Measurements from ENCODE around the gene HSD17B1.
"Not testable (repeated sequence)": the region's sequence is repeated elsewhere in the genome, so short reads cannot be mapped to it uniquely, and the experiment has no call there.

The HSD17B1 gene

DNA sequence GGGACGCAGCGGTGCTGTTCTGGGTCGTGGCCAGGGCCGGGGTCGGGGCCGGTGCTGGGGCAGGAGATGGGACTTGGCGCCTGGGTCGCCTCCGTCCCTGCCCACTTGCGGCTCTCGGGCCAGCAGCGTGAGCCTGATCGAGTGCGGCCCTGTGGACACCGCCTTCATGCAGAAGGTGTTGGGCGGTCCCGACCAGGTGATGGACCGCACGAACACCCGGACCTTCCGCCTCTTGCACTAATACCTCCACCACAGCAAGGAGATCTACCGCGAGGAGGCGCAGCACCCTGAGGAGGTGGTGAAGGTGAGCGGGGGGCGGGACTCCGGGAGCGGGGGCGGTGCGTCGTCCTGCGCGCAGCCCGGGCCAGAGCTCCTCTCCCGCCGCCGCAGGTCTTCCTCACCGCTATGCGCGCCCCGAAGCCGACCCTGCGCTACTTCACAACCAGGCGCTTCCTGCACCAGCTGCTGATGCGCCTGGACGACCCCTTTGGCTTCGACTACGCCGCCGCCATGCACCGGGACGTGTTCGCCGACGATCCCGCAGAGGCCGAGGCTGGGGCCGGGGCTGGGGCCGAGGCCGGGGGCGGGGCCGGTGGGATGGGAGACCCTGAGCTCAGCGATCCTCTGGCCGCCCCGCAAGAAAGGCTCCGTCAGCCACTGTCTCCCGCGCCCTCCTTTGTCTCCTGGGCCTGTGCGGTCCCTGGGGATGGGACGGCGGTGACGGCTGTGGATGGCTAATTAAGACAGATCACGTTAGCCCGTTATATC is 4.5 kb upstream of the HSD17B1 start:
- peak; percentile 68 for DNase-seq

GRCh38 chr17:42548993-42549755 is 3.5 kb upstream of the HSD17B1 start:
- no peak for DNase-seq

DNA sequence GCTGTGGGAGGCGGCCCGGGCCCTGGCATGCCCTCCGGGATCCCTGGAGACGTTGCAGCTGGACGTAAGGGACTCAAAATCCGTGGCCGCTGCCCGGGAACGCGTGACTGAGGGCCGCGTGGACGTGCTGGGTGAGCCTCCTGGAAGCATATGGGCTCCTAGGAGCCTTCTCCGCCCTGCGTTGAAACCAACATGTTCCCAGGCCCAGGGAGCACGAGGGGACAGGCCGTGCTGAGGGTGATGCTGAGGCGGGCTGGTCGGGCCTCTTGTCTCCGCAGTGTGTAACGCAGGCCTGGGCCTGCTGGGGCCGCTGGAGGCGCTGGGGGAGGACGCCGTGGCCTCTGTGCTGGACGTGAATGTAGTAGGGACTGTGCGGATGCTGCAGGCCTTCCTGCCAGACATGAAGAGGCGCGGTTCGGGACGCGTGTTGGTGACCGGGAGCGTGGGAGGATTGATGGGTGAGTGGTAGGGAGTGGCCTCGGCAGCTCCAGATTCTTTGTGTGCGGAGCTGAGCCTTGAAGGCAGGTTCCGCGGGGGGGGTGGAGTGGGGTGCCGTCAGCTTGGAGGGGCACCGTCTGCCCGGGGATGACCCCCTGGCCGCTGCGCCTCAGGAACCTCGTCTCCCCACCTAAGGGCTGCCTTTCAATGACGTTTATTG is 567 bp downstream of the HSD17B1 start:
- no peak for DNase-seq

- DNase-seq: no peak
Measured at GRCh38 chr17:42553866-42554249, 1.1 kb downstream of the HSD17B1 start.

DNA sequence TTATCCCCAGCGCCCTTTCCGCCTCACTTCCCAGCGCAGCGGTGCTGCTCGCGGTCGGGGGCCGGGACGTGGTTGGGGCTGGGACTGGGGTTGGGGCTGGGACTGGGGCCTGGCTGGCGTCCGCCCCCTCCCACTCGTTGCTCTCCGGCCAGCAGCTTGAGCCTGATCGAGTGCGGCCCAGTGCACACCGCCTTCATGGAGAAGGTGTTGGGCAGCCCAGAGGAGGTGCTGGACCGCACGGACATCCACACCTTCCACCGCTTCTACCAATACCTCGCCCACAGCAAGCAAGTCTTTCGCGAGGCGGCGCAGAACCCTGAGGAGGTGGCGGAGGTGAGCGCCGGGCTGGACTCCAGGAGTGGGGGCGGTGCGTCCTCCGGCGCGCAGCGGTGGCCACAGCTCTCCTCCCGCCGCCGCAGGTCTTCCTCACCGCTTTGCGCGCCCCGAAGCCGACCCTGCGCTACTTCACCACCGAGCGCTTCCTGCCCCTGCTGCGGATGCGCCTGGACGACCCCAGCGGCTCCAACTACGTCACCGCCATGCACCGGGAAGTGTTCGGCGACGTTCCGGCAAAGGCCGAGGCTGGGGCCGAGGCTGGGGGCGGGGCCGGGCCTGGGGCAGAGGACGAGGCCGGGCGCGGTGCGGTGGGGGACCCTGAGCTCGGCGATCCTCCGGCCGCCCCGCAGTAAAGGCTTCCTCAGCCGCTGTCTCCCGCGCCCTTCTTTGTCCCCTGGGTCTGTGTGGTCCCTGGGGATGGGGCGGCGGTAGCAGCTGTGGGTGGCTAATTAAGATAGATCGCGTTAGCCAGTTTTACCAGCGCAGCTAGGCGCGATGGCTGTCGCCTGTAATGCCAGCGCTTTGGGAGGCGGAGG is 1.8 kb downstream of the HSD17B1 start:
- DNase-seq: peak; percentile 66

DNA sequence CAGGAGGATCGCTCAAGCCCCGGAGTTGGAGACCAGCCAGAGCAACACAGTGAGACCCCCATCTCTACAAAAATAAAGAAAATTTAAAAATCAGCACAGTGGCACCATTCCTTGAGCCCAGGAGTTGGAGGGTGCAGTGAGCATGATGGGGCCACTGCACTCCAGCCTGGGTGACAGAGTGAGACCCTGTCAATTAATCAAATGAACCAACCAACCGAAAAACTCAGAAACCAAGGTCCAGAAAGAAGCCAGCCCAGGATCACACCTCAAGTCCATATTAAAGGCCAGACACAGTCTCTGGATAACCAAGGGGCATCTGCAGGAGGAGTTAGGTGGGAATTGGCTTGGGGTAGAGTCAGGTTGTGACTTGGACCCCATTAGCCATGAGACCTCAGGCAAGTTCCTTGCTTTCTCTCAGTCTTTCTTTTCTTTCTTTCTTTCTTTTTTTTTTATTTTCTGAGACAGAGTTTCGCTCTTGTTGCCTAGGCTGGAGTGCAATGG is 2.4 kb downstream of the HSD17B1 start:
- DNase-seq: no peak

- not testable (repeated sequence) for DNase-seq
Measured at GRCh38 chr17:42555961-42556617, 3.4 kb downstream of the HSD17B1 start.

DNA sequence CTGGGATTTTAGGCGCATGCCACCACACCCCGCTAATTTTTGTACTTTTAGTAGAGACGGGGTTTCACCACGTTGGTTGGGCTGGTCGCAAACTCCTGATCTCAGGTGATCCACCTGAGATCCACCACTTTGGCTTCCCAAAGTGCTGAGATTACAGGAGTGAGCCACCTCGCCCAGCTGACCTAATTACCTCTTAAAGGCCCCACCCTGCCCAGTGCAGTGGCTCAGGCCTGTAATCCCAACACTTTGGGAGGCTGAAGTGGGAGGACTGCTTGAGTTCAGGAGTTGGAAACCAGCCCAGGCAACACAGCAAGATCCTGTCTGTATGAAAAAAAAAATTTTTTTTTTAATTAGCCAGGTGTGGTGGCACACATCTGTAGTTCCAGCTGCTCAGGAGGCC is 6.4 kb downstream of the HSD17B1 start:
- no peak for DNase-seq

DNA sequence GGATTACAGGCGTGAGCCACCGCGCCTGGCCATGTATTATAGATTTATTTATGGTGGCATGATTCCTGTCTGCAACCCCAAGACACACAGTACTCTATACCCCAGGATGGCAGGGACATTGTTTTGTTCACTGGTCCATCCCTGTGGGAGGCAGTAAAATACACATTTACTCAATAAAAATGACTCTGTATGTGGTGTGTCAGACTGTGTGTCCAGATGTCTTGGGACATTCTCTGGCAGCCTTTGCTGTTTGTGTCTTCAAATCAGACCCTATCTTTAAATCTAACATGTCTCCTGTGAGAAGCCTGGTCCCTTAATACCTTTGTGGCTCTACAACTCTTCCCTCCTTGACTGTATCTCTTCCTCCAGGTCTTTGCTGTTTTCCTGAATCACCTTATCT is 7.5 kb downstream of the HSD17B1 start:
- no peak for DNase-seq

DNA sequence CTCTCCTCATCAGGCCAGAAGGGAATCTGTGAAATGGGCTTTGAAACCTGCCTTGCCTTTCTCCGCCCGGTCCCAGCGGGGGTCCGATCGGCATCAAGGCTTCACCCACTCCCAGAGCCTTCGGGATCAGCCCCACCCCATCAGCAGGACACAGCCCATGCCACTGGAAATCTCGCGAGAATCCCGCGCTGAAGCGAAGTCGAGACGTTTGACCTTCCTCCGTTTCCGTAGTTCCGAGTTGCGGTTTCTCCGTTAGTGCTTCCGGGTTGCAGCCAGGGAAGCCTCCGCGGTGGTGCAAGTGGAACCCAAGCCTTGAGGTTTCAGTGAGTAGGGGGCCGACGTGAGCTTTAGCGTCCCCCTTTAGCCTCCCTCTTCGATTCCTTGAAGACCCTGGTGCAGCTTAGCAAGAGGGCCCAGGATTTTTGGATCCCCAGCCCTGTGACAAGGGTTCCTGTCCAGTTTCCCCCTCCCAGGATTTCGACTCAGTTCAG is 9.2 kb downstream of the HSD17B1 start, which contains the start of gene COASY:
Gene COASY (plus strand): TSS at position 252 of the 491 bp plus-strand sequence. CDS start 475 bp downstream, outside the sequence.
- peak; percentile 86 for DNase-seq

DNA sequence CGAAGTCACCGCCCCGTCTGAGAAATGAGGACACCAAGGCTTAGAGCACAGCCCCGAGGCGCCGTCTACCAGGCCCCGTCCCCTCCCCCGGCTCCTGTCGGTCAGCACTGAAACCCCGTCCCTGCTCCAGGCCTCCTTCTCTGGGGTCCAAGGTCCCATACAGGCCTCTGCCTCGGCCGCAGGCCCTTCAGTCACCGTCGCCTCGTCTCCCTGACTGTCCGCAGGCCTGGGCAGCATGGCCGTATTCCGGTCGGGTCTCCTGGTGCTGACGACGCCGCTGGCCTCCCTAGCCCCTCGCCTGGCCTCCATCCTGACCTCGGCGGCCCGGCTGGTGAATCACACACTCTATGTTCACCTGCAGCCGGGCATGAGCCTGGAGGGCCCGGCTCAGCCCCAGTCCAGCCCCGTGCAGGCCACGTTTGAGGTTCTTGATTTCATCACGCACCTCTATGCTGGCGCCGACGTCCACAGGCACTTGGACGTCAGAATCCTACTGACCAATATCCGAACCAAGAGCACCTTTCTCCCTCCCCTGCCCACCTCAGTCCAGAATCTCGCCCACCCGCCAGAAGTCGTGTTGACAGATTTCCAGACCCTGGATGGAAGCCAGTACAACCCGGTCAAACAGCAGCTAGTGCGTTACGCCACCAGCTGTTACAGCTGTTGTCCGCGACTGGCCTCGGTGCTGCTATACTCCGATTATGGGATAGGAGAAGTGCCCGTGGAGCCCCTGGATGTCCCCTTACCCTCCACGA is 9.8 kb downstream of the HSD17B1 start:
- DNase-seq: no peak

DNA sequence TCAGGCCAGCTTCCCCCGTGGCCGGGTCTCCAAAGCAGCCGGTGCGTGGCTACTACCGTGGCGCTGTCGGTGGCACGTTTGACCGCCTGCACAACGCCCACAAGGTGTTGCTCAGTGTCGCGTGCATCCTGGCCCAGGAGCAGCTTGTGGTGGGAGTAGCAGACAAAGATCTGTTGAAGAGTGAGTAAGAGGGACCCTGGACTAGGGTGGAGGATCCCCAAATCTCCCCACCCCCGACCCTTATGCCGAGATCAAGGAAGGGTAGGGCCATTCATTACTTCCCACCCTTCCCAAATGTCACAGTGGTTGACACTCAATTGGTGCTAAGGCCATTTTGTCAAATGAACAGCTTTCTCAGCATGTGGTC is 10.4 kb downstream of the HSD17B1 start:
- DNase-seq: no peak

DNA sequence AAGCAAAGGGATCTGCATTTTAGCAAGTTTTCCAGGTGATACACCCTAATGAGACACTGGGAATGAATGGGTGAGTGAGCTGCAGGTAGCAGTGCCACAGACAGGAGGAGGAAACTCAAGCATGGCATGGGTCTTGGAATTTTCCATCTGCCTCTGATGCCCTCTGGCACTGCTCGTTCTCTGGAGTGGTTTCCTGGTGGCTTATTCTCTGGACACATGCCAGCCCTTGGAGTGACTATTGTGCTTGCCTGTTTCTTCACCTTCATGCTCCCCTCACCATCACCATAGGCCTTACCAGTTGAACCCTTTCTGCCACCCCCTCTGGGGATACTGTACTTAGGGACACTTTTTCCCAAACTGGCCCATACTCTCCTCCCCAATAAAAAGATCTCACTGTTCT is 10.8 kb downstream of the HSD17B1 start:
- no peak for DNase-seq

GRCh38 chr17:42563950-42564349 is 11.2 kb downstream of the HSD17B1 start:
- no peak for DNase-seq

GRCh38 chr17:42564815-42565522 is 12.2 kb downstream of the HSD17B1 start:
- DNase-seq: no peak

DNA sequence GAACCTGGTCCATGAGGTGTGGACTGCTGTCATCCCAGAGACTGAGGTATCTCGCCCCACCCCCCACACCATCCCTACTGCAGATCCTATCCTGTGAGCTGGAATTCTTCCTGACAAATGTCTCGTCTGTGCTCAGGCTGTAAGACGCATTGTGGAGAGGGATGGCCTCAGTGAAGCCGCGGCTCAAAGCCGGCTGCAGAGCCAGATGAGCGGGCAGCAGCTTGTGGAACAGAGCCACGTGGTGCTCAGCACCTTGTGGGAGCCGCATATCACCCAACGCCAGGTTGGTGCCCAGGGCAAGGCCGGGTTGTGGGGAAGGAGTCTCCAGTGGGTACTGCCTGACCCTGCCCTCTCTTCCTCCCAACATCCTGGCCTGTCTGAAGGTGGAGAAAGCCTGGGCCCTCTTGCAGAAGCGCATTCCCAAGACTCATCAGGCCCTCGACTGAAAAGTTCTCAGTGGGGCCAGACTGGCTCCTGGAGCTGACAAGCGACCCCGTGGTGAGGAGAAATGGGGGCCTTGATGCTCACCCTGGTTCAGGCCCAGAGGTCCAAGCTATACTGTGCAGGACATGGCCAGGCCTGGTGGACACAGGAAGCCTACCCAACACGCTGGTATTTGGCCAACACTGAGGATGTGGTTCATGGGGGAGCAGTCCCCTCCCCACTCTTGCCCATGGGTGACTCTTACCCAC is 12.9 kb downstream of the HSD17B1 start:
- no peak for DNase-seq

GRCh38 chr17:42566215-42566882 is 13.6 kb downstream of the HSD17B1 start:
- no peak for DNase-seq

DNA sequence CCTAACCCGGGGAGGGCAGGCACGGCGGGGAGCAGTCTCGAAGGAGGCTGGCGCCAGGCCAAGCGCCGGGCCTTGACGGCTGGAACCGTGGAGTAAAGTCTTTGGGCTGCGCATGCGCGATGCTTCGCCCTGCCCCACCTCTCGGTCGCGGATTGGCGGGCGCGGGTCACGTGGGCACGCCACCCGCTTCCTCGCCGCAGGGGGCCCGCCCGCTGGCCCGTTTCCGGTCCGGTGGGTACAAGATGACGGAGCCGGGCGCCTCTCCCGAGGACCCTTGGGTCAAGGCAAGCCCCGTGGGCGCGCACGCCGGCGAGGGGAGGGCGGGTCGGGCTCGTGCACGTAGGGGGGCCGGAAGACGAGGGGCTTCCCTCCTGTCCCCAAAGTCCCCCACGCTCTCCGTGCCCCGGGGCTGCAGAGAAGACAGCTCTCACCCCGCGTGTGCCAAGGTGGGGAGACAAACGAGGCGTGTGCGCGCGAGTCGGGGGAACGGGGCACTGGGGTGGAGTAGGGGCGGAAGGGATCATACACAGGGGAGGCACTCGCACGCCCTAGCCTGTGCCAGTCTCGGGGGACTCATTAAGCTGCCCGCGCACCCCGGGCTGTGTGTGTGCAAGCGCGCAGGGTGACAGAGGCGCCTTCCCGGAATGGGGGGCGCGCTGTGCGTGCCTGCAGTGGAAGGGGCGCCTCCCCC is 14.3 kb downstream of the HSD17B1 start, which contains the start of gene MLX:
Gene MLX (plus strand): TSS at position 218 of the 691 bp plus-strand sequence. CDS start 25 bp downstream, at position 243.
- peak; percentile 86 for DNase-seq
